Endothelial cell of umbilical vein (primary cell): ENCODE measurements around the gene COX10.

Source experiments
- CTCF ChIP-seq, 2 donors: IDR thresholded peaks; 1 replicate in 1 of 2; 2 replicates in 1 of 2; pipeline ENCODE4 v1.5.1; 2011; ENCODE audit warnings: low read length in 2 of 2, mild to moderate bottlenecking in 2 of 2, moderate library complexity in 2 of 2, control low read depth in 1 of 2, inconsistent platforms in 1 of 2, low read depth in 1 of 2; ENCODE audit not compliant: insufficient read depth in 1 of 2; ENCODE audit errors: extremely low read depth in 1 of 2
- EZH2 ChIP-seq: IDR thresholded peaks from 2 replicates; pipeline ENCODE4 v1.6.1; 2012; ENCODE audit warnings: borderline replicate concordance, low read depth, mild to moderate bottlenecking, moderate library complexity, low read length, inconsistent platforms; ENCODE audit not compliant: severe bottlenecking
- FOS ChIP-seq: IDR thresholded peaks from 2 replicates; pipeline ENCODE4 v1.6.1; 2011; ENCODE audit warnings: mild to moderate bottlenecking, low read length, moderate library complexity, borderline replicate concordance; ENCODE audit not compliant: insufficient read depth
- GATA2 ChIP-seq: IDR thresholded peaks from 2 replicates; pipeline ENCODE4 v1.7.0; 2011; ENCODE audit warnings: low read depth, mild to moderate bottlenecking, moderate library complexity, mixed read lengths, low read length; ENCODE audit not compliant: insufficient read length, insufficient read depth
- JUN ChIP-seq: IDR thresholded peaks from 2 replicates; pipeline ENCODE4 v1.6.1; 2011; ENCODE audit warnings: borderline replicate concordance, low read depth; ENCODE audit not compliant: insufficient read length, insufficient read depth
- MAX ChIP-seq: IDR thresholded peaks from 2 replicates; pipeline ENCODE4 v1.6.1; 2011; ENCODE audit not compliant: insufficient read depth, insufficient read length
- MYC ChIP-seq: IDR thresholded peaks from one replicate; pipeline ENCODE4 v1.6.1; 2011; ENCODE audit warnings: mild to moderate bottlenecking, low read depth, low read length
- POLR2A ChIP-seq: IDR thresholded peaks from 2 replicates; pipeline ENCODE4 v1.6.1; 2012; ENCODE audit warnings: low read depth, mild to moderate bottlenecking, control low read depth, low read length
- POLR2AphosphoS5 ChIP-seq: IDR thresholded peaks from 2 replicates; pipeline ENCODE4 v1.6.1; 2012; ENCODE audit warnings: low read depth, mild to moderate bottlenecking, control low read depth, low read length, moderate library complexity; ENCODE audit not compliant: insufficient read depth

GRCh38 chr17:14197586-14197985 is 128.3 kb downstream of the COX10 start:
- TF ChIP-seq POLR2A, result no peak
- no peak for TF ChIP-seq EZH2
- TF ChIP-seq CTCF (IDR thresholded peaks at IDR 0.05; ENCODE audit: extremely low read depth in 1 of 2, insufficient read depth in 1 of 2, low read depth in 1 of 2, low read length in 2 of 2), result no peak
- no peak for TF ChIP-seq MYC
- TF ChIP-seq MAX, result no peak
- no peak for TF ChIP-seq POLR2AphosphoS5
- no peak for TF ChIP-seq JUN
- no peak for TF ChIP-seq GATA2
- no peak for TF ChIP-seq FOS
